ENCODE data around the gene GRID1. TPM values are rescaled to one million over a fixed set of nuclear protein-coding genes. Genes with fewer than 3 reads are reported as not detected.

The GRID1 gene
- total RNA-seq, 4 donors from 2014 or later, result 0.35 to 10.7 (median 1.3) TPM

- H3K27ac ChIP-seq, result no peak overlapping the region
- H3K27me3 ChIP-seq, result no peaks in the 10 kb centered on the region
- peaks cover 0 to 8% (median 0%) of the 10 kb centered on the region in 4 donors for H3K9me3 ChIP-seq
- no peaks in the 10 kb centered on the region for H3K36me3 ChIP-seq
- H3K4me1 ChIP-seq, result no peaks in the 10 kb centered on the region
- no peak for DNase-seq
- H3K4me3 ChIP-seq, result no peak overlapping the region
- TF ChIP-seq POLR2A (IDR thresholded peaks at IDR 0.05) (no peak), CTCF (IDR thresholded peaks at IDR 0.05) (no peak)
Measured at GRCh38 chr10:86247588-86247987, 119.0 kb downstream of the GRID1 start.

- no peak for TF ChIP-seq POLR2A (IDR thresholded peaks at IDR 0.05)
- TF ChIP-seq CTCF (IDR thresholded peaks at IDR 0.05), result no peak
- no peak overlapping the region for H3K4me3 ChIP-seq
Measured at GRCh38 chr10:86247073-86247472, 119.5 kb downstream of the GRID1 start.

GRCh38 chr10:86246279-86246940 is 120.2 kb downstream of the GRID1 start:
- Histone ChIP-seq H3K27ac (no peak overlapping the region), H3K4me3 (no peak overlapping the region), H3K27me3 (no peaks in the 10 kb centered on the region), H3K9me3 (peaks cover 0 to 8% (median 0%) of the 10 kb centered on the region in 4 donors), H3K36me3 (no peaks in the 10 kb centered on the region), H3K4me1 (no peaks in the 10 kb centered on the region)
- no peak for DNase-seq
- TF ChIP-seq CTCF (IDR thresholded peaks at IDR 0.05) (no peak), POLR2A (IDR thresholded peaks at IDR 0.05) (no peak)

More at GRCh38 chr10:86247073-86247472, 119.5 kb downstream of the GRID1 start:
- no peak overlapping the region for H3K27ac ChIP-seq
- H3K9me3 ChIP-seq, result peaks cover 0 to 8% (median 0%) of the 10 kb centered on the region in 4 donors
- H3K36me3 ChIP-seq, result no peaks in the 10 kb centered on the region
- DNase-seq, result no peak
- H3K27me3 ChIP-seq, result no peaks in the 10 kb centered on the region
- no peaks in the 10 kb centered on the region for H3K4me1 ChIP-seq

GRCh38 chr10:86245015-86245394 is 121.6 kb downstream of the GRID1 start:
- H3K9me3 ChIP-seq, result no peaks in the 10 kb centered on the region
- H3K4me3 ChIP-seq, result no peak overlapping the region
- no peaks in the 10 kb centered on the region for H3K4me1 ChIP-seq
- no peaks in the 10 kb centered on the region for H3K36me3 ChIP-seq
- H3K27me3 ChIP-seq, result no peaks in the 10 kb centered on the region
- no peak for DNase-seq
- no peak overlapping the region for H3K27ac ChIP-seq
- TF ChIP-seq POLR2A (IDR thresholded peaks at IDR 0.05) (no peak), CTCF (IDR thresholded peaks at IDR 0.05) (no peak)

GRCh38 chr10:86244297-86245014 is 122.1 kb downstream of the GRID1 start:
- Histone ChIP-seq H3K36me3 (no peaks in the 10 kb centered on the region), H3K4me3 (no peak overlapping the region), H3K4me1 (no peaks in the 10 kb centered on the region), H3K27me3 (no peaks in the 10 kb centered on the region), H3K9me3 (no peaks in the 10 kb centered on the region), H3K27ac (no peak overlapping the region)
- DNase-seq, result no peak
- TF ChIP-seq CTCF (IDR thresholded peaks at IDR 0.05) (no peak), POLR2A (IDR thresholded peaks at IDR 0.05) (no peak)

All from Peyer's patch (tissue), 4 donors.